Breast epithelium (tissue), 3 donors: ENCODE data around the gene INHA.

Source experiments
- POLR2A ChIP-seq: fragments of 450-650 bp; IDR thresholded peaks from one replicate; pipeline ENCODE4 v1.6.1; 2016; ENCODE audit warnings: antibody characterized with exemption, mild to moderate bottlenecking, moderate library complexity
- POLR2AphosphoS5 ChIP-seq, 3 donors: sonication (generic); formaldehyde crosslinking; IDR thresholded peaks; one replicate each; pipeline ENCODE4 v1.6.1; 2017; ENCODE audit warnings: antibody characterized with exemption in 3 of 3
- TF ChIP-seq, protein P1 (sequence below), 3 donors: fragments of 450-650 bp; IDR thresholded peaks; one replicate each; pipeline ENCODE4 v1.5.1; 2016 to 2017; ENCODE audit warnings: antibody characterized with exemption in 3 of 3, mild to moderate bottlenecking in 3 of 3, moderate library complexity in 3 of 3

DNA sequence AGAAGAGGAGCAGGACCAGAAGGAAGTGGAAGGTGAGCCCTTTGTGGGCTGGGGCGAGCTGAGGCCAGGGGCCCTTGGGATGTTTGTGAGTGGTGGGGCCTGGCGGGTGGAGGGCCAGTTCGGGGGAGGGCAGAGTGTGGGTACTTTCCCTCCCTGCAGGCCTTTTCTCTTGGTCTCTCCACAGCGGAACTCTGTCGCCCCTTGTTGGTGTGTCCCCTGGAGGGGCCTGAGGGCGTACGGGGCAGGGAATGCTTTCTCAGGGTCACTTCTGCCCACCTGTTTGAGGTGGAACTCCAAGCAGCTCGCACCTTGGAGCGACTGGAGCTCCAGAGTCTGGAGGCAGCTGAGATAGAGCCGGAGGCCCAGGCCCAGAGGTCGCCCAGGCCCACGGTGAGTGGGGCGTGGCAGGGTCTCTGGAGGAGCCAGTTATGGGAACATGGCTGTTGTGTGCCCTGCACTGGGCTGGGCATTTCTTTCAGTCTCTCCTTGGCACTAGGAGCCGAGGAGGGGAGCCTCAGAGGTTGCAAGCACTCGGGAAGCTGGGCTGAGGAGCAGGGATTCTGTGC, 36.4 kb downstream of the INHA start:
- TF ChIP-seq POLR2AphosphoS5 (IDR thresholded peaks at IDR 0.05), result no peak
- TF ChIP-seq, protein P1, sequence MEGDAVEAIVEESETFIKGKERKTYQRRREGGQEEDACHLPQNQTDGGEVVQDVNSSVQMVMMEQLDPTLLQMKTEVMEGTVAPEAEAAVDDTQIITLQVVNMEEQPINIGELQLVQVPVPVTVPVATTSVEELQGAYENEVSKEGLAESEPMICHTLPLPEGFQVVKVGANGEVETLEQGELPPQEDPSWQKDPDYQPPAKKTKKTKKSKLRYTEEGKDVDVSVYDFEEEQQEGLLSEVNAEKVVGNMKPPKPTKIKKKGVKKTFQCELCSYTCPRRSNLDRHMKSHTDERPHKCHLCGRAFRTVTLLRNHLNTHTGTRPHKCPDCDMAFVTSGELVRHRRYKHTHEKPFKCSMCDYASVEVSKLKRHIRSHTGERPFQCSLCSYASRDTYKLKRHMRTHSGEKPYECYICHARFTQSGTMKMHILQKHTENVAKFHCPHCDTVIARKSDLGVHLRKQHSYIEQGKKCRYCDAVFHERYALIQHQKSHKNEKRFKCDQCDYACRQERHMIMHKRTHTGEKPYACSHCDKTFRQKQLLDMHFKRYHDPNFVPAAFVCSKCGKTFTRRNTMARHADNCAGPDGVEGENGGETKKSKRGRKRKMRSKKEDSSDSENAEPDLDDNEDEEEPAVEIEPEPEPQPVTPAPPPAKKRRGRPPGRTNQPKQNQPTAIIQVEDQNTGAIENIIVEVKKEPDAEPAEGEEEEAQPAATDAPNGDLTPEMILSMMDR (IDR thresholded peaks at IDR 0.05), result no peak
- no peak for TF ChIP-seq POLR2A
